Activated T-cell treated with anti-CD3 and anti-CD28 coated beads, Interleukin-2, amount 50 U/mL, for 24 hours (primary cell): ENCODE measurements around the gene CYP2D6.
"Not testable (repeated sequence)": the region's sequence is repeated elsewhere in the genome, so short reads cannot be mapped to it uniquely, and the experiment has no call there.

Experiments used
- DNase-seq: peaks from one replicate; pipeline ENCODE4 v3.0.0-alpha.2; 2020
- H3K27ac Mint-ChIP-seq: 2 replicates; pipeline ENCODE4 v1.8.0; 2020; ENCODE audit warnings: mild to moderate bottlenecking, mixed read lengths
- H3K27me3 Mint-ChIP-seq: 2 replicates; pipeline ENCODE4 v1.8.0; 2020; ENCODE audit warnings: mixed read lengths
- H3K36me3 Mint-ChIP-seq: 2 replicates; pipeline ENCODE4 v1.8.0; 2020; ENCODE audit warnings: low read depth, mixed read lengths
- H3K4me1 Mint-ChIP-seq: 2 replicates; pipeline ENCODE4 v1.8.0; 2020; ENCODE audit warnings: low read depth, mixed read lengths
- H3K4me3 Mint-ChIP-seq: 2 replicates; pipeline ENCODE4 v1.8.0; 2020; ENCODE audit warnings: mild to moderate bottlenecking, moderate library complexity, mixed read lengths
- H3K9me3 Mint-ChIP-seq: 2 replicates; pipeline ENCODE4 v1.8.0; 2020; ENCODE audit warnings: mixed read lengths

CYP2D6 gene

GRCh38 chr22:42150727-42151590 lies 20.3 kb upstream of the CYP2D6 start:
- Mint-ChIP-seq H3K4me1 (no peaks in the 10 kb centered on the region), H3K27ac (peak overlapping the region; percentile 19), H3K36me3 (peaks cover 65% of the 10 kb centered on the region), H3K9me3 (no peaks in the 10 kb centered on the region), H3K4me3 (no peak overlapping the region), H3K27me3 (no peaks in the 10 kb centered on the region)
- no peak for DNase-seq

- peaks cover 62% of the 10 kb centered on the region for H3K36me3 Mint-ChIP-seq
- not testable (repeated sequence) for H3K4me3 Mint-ChIP-seq, H3K4me1 Mint-ChIP-seq, H3K9me3 Mint-ChIP-seq, H3K27me3 Mint-ChIP-seq, DNase-seq
- peak overlapping the region; percentile 33 for H3K27ac Mint-ChIP-seq
These were observed 19.2 kb upstream of the CYP2D6 start for GRCh38 chr22:42149798-42150197.

DNA sequence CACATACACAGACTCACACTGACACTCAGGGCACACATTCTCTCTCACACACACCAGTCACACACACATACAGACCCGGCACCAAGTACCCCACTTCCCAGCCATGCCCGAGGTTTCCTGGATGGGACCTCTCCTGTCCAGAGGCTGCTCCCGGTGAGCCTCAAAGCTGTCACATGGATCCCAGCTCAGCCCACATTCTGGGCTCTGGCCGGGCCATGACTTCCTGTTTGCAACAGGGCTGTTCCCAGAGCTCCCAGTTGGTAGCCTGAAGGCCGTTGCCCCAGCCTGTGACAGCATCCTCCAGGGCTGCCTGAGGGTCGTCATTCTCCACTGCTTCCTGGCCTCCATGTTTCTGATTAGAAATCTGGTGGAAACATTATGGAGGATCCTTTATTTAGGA lies 14.6 kb upstream of the CYP2D6 start:
- Mint-ChIP-seq H3K36me3 (peaks cover 55% of the 10 kb centered on the region), H3K27me3 (no peaks in the 10 kb centered on the region)

DNA sequence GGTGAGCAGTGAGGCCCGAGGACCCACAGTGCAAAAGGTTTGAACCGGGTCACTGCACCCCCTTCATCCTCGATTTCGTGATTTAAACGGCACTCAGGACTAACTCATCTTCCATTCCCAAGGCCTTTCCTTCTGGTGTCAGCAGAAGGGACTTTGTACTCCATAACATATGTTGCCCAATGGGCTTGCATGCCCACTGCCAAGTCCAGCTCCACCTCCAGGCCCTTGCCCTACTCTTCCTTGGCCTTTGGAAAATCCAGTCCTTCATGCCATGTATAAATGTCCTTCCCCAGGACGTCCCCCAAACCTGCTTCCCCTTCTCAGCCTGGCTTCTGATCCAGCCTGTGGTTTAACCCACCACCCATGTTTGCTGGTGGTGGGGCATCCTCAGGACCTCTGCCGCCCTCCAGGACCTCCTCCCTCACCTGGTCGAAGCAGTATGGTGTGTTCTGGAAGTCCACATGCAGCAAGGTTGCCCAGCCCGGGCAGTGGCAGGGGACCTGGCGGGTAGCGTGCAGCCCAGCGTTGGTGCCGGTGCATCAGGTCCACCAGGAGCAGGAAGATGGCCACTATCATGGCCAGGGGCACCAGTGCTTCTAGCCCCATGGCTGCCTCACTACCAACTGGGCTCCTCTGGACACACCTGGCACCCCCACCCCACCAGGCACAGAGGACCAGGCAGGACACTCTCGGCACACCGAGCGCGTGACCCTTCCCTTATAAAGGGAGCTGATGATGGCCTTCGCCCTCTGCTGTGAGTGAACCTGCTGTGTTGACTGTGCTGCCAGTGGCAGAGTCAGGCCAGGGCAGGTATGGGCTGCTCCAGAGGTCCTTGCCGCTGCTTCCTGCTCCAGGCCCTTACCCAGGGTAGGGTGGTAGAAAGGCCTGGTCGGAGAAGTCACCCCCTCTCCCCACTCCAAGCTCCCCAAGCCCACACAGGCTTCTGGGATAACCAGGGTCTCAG lies 13.5 kb upstream of the CYP2D6 start:
- DNase-seq, H3K4me1 Mint-ChIP-seq, H3K27ac Mint-ChIP-seq, H3K27me3 Mint-ChIP-seq, H3K4me3 Mint-ChIP-seq, H3K9me3 Mint-ChIP-seq: not testable (repeated sequence)
- H3K36me3 Mint-ChIP-seq: peaks cover 58% of the 10 kb centered on the region

More for the DNA sequence above, 14.6 kb upstream of the CYP2D6 start:
- no peaks in the 10 kb centered on the region for H3K9me3 Mint-ChIP-seq
- no peak for DNase-seq
- H3K4me1 Mint-ChIP-seq: no peaks in the 10 kb centered on the region
- H3K27ac Mint-ChIP-seq: no peak overlapping the region
- H3K4me3 Mint-ChIP-seq: no peak overlapping the region

DNA sequence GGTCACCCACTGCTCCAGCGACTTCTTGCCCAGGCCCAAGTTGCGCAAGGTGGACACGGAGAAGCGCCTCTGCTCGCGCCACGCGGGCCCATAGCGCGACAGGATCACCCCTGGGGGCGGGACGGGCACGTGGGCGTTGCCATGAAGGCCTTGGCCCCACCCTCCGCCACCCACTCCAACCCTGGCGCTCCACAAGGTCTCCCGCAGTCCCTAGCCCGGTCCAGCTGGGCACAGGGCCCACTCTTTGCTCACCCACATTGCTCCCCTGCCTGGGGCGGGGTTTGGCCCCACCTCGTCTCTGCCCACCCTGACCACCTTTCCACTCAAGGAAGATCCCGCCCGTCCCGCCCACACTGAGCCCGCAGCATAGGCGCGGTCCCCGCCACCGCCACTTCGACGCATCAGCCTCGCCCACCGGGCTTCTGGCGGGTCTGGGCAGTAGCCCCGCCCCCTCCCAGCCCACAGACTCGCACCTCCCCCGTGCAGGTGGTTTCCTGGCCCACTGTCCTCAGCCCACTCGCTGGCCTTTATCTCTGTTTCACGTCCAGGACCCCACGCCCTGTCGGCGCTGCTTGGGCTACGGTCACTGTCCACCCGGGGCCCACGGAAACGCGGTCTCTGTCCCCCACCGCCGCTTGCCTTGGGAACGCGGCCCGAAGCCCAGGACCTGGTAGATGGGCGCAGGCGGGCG lies 12.3 kb upstream of the CYP2D6 start:
- no peaks in the 10 kb centered on the region for H3K9me3 Mint-ChIP-seq
- DNase-seq: no peak
- H3K4me3 Mint-ChIP-seq: no peak overlapping the region
- H3K27me3 Mint-ChIP-seq: no peaks in the 10 kb centered on the region
- peaks cover 51% of the 10 kb centered on the region for H3K36me3 Mint-ChIP-seq
- H3K4me1 Mint-ChIP-seq: no peaks in the 10 kb centered on the region
- H3K27ac Mint-ChIP-seq: no peak overlapping the region

- not testable (repeated sequence) for DNase-seq, H3K9me3 Mint-ChIP-seq, H3K27me3 Mint-ChIP-seq, H3K4me3 Mint-ChIP-seq, H3K4me1 Mint-ChIP-seq
- H3K36me3 Mint-ChIP-seq: peaks cover 41% of the 10 kb centered on the region
- peak overlapping the region; percentile 29 for H3K27ac Mint-ChIP-seq
These were observed 10.9 kb upstream of the CYP2D6 start for GRCh38 chr22:42141307-42142057.

GRCh38 chr22:42140153-42140552 lies 9.5 kb upstream of the CYP2D6 start:
- peaks cover 29% of the 10 kb centered on the region for H3K36me3 Mint-ChIP-seq
- H3K4me1 Mint-ChIP-seq, H3K4me3 Mint-ChIP-seq, H3K27me3 Mint-ChIP-seq, H3K27ac Mint-ChIP-seq, H3K9me3 Mint-ChIP-seq, DNase-seq: not testable (repeated sequence)

DNA sequence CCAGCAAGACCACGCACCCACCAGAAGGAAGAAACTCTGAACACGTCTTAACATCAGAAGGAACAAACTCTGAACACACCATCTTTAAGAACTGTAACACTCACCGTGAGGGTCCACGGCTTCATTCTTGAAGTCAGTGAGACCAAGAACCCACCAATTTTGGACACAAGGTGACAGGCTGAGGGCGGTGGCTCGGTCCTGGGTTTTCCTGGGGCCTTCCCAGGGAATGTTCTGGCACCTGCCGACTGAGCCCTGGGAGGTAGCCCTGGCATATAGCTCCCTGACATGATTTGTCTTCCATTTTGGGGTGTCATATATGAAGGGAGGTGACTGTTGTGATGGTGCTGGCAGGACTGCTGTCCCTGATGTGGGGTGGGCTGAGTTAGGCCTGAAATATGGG lies 8.9 kb upstream of the CYP2D6 start:
- not testable (repeated sequence) for H3K9me3 Mint-ChIP-seq, H3K27ac Mint-ChIP-seq, H3K4me3 Mint-ChIP-seq, H3K4me1 Mint-ChIP-seq, H3K27me3 Mint-ChIP-seq, DNase-seq
- peaks cover 26% of the 10 kb centered on the region for H3K36me3 Mint-ChIP-seq

DNA sequence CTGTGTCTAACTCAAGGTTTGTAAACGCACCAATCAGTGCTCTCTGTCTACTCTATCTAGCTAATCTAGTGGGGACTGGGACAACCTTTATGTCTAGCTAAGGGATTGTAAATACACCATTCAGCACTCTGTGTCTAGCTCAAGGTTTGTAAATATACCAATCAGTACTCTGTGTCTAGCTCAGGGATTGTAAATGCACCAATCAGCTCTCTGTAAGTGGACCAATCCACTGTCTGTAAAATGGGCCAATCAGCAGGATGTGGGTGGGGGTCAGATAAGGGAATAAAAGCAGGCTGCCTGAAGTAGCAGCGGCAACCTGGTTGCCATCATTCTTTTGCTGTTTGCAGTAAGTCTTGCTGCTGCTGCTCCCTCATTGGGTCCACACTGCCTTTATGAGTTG lies 8.4 kb upstream of the CYP2D6 start:
- Mint-ChIP-seq H3K27me3 (no peaks in the 10 kb centered on the region), H3K4me1 (no peaks in the 10 kb centered on the region), H3K36me3 (peaks cover 26% of the 10 kb centered on the region)

GRCh38 chr22:42138122-42138770 lies 7.6 kb upstream of the CYP2D6 start:
- H3K27ac Mint-ChIP-seq: no peak overlapping the region
- peaks cover 26% of the 10 kb centered on the region for H3K36me3 Mint-ChIP-seq
- H3K9me3 Mint-ChIP-seq: no peaks in the 10 kb centered on the region
- H3K4me1 Mint-ChIP-seq: no peaks in the 10 kb centered on the region
- DNase-seq: no peak
- H3K4me3 Mint-ChIP-seq: no peak overlapping the region
- H3K27me3 Mint-ChIP-seq: no peaks in the 10 kb centered on the region

More for the DNA sequence above, 8.4 kb upstream of the CYP2D6 start:
- Mint-ChIP-seq H3K9me3 (no peaks in the 10 kb centered on the region), H3K4me3 (no peak overlapping the region), H3K27ac (no peak overlapping the region)
- DNase-seq: no peak

DNA sequence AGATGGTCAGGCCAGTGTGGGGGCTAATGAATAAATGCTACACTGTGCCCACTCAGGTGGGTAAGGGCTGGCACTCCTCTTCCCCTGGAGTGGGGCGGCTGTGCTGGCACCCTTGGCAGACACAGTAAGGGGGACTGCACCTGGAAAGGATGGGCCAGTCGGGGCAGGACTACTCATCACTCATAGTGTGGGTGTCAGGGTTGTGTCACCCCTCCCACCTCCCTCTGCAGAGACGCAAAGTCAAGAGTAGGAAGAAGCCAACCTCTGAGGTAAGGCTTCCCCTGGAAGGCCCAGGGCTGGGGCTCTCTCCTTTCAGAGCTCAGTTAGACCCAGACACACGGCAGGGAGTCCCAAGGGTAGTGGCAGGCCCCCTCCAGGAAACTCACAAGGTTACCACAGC lies 5.1 kb upstream of the CYP2D6 start:
- peaks cover 12% of the 10 kb centered on the region for H3K36me3 Mint-ChIP-seq
- H3K27ac Mint-ChIP-seq, DNase-seq, H3K9me3 Mint-ChIP-seq, H3K4me3 Mint-ChIP-seq, H3K27me3 Mint-ChIP-seq, H3K4me1 Mint-ChIP-seq: not testable (repeated sequence)

DNA sequence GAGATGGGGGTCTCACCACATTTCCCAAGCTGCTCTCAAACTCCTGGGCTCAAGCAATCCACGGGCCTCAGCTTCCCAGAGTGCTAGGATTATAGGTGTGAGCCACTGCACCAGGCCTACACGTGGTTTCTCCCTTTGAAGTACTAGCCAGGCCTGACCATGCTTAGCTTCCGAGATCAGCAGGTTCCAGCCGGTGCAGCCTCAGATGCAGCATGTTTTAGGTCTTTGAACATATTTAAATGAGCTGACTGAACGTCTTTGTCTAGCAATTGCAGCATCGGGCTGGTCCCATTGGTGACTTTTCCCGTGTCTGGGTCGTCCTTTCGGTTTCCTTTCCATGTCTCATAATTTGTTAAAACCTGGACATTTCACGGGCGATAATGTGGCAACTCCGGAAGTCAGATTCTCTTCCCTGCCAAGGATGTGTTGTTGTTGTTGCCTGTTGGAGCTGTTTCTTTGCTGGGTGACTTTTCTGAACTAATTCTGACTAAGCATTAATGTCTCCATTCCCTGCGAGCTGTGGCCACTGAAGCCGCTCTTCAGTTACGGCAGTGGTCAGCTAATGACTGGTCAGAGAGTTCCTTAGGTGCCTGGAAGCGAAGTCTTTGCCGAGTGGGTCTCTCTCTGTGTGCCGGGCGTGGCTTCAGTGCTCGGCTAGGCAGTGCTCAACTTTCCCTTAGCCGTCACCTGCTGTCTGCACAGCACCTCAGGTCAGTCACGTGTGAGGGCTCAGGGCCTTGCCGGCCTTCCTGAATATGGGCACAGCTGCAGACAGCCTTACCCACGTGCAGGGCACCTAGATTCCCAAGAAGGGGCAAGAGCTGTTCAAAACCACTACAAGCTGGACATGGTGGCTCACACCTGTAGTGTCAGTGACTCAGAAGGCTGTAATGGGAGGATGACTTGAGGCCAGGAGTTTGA lies 3.8 kb upstream of the CYP2D6 start:
- no peak overlapping the region for H3K27ac Mint-ChIP-seq
- peaks cover 5% of the 10 kb centered on the region for H3K36me3 Mint-ChIP-seq
- H3K9me3 Mint-ChIP-seq: no peaks in the 10 kb centered on the region
- no peak for DNase-seq
- no peaks in the 10 kb centered on the region for H3K27me3 Mint-ChIP-seq
- H3K4me1 Mint-ChIP-seq: no peaks in the 10 kb centered on the region
- H3K4me3 Mint-ChIP-seq: no peak overlapping the region

- Mint-ChIP-seq H3K4me1 (no peaks in the 10 kb centered on the region), H3K4me3 (no peak overlapping the region), H3K36me3 (no peaks in the 10 kb centered on the region), H3K27me3 (no peaks in the 10 kb centered on the region), H3K27ac (no peak overlapping the region), H3K9me3 (no peaks in the 10 kb centered on the region)
- no peak for DNase-seq
These were observed 1.8 kb upstream of the CYP2D6 start for GRCh38 chr22:42132457-42132856.
